Stimulated activated CD4-positive, alpha-beta T cell treated with anti-CD3 and anti-CD28 coated beads, Interleukin-15, amount 100 ng/mL, for 1 hour (primary cell): Measurements from ENCODE around the gene KLRF2.
"Not testable (repeated sequence)": the region's sequence is repeated elsewhere in the genome, so short reads cannot be mapped to it uniquely, and the experiment has no call there.

Source experiments
- DNase-seq, 2 donors: peaks; one replicate each; pipeline ENCODE4 v3.0.0-alpha.2; 2020; ENCODE audit warnings: low read depth in 1 of 2, low spot score in 1 of 2

The KLRF2 gene, protein sequence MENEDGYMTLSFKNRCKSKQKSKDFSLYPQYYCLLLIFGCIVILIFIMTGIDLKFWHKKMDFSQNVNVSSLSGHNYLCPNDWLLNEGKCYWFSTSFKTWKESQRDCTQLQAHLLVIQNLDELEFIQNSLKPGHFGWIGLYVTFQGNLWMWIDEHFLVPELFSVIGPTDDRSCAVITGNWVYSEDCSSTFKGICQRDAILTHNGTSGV

DNA sequence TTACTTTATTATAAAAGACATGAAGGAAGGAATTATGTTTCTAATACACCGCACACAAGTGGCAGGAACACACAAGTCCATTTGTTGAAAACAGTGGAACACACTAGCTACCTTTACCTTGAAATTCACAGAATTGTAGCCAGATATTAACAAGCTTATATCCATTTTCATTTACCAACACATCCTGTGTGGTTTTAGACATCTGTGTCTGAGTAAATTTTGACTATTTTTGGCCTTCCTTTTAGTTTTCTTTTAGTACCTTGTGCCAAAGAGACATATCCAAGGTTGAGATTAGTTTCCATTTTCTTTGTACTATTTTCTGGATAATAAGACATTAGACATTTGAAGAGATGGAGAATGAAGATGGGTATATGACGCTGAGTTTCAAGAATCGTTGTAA lies at the start of gene KLRF2:
Gene KLRF2 (plus strand): TSS at position 244 of the 400 bp plus-strand sequence. CDS start 107 bp downstream, at position 351.
- DNase-seq = no peak

DNA sequence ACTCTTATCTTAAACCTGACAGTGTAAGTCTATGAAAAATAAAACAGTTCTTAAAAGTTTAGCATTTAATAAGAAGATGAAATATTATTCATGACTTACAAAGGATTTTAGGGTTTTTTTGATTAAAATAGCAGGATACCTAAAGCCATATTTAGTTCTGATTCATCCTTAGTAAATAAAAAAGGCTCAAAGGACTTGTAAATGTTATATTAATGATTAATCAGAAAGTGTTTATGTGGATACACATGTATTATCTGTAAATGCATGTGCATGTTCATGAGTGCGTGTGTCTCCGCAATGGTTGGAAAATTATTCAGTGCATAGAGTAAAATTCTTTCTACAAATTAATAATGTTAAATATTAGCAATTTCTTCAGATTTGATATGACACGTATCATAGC lies 49.6 kb upstream of the KLRF2 start:
- DNase-seq = no peak

DNA sequence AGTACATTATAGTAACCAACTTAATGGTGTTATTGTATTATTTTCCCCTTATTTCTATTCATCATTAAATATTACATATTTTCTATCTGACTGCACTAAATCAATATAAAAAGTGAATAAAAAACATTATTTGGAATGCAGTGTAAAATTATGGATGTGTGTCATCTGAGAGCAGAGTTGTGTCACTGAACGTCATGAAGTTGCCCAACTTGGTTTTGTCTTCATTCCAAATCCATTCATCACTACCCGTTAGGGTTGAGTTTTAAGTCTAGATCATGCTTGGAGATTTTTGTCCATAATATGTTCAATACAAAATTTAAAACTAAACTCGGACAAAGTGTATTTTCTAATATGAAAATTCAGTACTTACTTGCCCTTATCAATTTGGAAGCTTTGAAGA lies 37.9 kb upstream of the KLRF2 start:
- no peak for DNase-seq

DNA sequence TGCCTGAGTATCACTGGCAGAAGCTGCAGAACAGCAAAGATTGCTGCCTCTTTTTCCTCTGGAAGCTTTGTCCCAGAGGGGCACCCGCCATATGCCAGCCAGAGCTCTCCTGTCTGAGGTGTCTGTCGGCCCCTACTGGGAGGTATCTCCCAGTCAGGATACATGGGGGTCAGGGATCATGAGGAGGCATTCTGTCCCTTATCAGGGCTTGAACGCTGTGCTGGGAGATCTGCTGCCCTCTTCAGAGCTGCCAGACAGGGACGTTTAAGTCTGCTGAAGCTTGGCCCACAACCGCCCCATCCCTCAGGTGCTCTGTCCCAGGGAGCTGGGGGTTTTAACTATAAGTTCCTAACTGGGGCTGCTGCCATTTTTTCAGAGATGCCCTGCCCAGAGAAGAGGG lies 32.4 kb upstream of the KLRF2 start:
- no peak for DNase-seq

GRCh38 chr12:9851050-9851449 lies 30.2 kb upstream of the KLRF2 start:
- DNase-seq = no peak

- no peak for DNase-seq
These were observed 29.4 kb upstream of the KLRF2 start for GRCh38 chr12:9851927-9852326.

GRCh38 chr12:9856151-9856550 lies 25.1 kb upstream of the KLRF2 start:
- no peak for DNase-seq

DNA sequence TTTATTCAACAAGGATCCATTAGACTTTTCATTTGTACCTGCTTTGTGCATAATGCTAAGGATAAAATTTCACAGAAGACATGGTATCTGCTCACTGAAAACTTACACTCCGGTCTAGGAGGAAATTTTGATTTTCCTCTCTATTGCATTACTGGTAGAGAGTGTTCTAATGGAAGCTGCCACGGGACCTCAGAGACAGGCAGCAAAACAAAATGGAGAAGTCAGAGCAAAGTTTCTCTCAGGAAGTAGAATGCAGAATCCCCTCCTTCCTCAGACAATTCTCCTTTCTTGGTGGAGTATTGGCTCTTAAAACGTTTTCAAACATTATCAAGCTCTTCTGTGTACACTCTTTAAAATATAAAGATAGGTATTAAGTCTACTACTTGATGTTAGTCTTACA lies 24.4 kb upstream of the KLRF2 start:
- DNase-seq = no peak

GRCh38 chr12:9858135-9858534 lies 23.2 kb upstream of the KLRF2 start:
- no peak for DNase-seq

DNA sequence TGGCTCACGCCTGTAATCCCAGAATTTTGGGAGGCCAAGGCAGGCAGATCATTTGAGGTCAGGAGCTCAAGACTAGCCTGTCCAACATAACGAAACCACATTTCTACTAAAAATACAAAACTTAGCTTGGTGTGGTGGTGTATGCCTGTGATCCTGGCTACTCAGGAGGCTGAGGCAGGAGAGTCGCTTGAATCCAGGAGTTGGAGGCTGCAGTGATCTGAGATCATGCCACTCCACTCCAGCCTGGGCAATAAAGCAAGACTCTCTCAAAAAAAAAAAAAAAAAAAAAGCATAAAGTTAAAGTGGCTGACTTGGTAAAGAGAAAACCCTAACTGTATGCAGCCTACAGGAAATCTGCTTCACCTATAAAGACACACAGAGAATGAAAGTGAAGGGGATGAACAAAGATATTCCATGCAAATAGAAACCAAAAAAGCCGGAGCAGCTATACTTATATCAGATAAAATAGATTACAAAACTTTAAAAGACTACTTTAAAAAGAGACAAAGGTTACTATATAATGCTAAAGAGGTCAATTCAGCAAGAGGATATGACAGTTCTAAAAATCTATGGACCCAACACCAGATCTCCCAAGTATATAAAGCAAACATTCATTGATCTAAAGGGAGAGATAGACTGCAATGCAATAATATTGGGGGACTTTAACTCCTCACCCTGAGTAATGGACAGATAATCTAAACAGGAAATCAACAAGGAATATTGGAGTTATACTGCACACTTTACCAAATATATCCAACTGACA lies 16.2 kb upstream of the KLRF2 start:
- no peak for DNase-seq

DNA sequence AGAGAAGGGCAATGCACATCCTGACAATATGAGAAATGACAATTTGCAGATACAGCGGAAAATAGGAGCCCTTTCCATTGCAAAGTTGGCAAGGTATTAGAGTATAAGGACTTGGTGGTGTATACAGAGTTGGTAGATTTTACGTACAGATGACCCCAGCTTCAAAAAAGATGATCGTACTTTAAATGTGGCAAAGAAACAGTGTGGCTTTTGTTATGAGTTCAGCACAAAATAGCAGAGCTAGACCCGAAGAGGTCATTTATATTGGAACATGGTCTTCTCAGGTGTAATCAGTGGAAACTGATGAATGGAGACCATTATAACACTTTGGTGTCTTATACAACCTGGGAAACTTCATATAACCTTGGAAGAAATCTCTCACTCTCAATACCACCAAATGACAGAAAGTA lies 14.4 kb upstream of the KLRF2 start:
- DNase-seq = no peak

- DNase-seq = no peak
These were observed 13.8 kb upstream of the KLRF2 start for GRCh38 chr12:9867531-9867930.

DNA sequence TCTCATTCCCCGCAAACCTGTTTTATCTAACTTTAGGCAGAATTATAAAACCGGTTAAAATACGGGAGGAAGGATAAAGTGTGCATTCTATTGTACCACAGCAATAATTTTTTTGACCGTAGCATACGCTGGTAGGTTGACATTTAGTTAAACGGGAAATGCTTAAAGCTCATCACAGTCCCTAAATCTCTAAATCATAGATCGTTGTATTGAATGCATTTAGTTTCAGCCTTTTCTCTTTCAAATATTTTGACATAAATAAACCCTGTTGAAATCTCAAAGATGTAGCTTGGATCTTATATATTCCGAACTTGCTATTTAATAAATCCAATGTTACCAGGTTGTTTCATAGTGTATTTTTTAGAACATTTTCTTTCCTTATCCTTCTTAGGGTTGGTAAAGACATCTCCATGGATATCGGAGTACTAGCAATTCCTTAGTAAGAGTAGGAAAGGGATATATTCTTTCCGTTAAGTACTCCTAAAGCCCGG lies 12.9 kb upstream of the KLRF2 start:
- DNase-seq = no peak

GRCh38 chr12:9868951-9869306 lies 12.4 kb upstream of the KLRF2 start:
- no peak for DNase-seq

DNA sequence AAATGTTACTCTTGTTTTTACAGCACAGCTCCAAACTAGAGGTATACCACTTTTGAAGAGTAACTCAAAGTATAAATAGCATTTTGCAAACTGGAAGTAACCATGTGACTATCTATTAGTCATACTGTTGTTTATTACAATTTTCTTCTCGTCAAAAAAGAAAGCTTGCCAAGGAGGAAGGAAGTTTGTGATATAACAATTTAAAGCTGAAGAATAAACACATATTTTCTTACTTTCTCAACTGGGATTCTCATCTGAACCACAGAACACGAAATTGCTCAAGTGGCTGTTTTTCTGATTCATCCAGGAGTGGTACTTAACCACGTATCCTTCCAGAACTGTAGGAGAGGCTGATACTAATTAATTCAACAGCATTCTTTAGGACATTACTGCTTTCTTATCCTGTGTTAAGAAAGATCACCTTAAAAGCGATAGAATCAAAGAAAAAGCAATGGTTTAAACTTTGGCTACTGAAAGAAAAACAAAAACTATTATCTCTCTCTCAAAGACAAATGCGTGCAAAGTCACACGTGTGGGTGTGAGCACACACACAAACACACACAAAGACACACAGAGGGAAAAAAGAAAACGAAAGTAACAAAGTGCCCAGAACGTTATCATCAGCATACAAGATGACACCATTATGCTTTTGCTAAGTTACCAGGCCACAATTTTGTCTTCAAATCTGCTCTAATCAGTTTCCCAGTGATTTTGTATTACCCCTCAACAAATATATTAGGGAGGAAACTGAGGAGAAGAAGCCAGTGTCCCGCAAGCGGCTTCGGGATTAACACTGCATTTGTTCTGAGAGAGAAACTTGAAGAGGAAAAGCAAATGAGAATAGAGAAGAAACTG lies 11.8 kb upstream of the KLRF2 start, which contains the start of gene CLEC2B:
Gene CLEC2B (minus strand): TSS at position 48 of the 855 bp plus-strand sequence.
- DNase-seq = no peak

GRCh38 chr12:9870286-9870866 lies 10.9 kb upstream of the KLRF2 start:
- DNase-seq = no peak

DNA sequence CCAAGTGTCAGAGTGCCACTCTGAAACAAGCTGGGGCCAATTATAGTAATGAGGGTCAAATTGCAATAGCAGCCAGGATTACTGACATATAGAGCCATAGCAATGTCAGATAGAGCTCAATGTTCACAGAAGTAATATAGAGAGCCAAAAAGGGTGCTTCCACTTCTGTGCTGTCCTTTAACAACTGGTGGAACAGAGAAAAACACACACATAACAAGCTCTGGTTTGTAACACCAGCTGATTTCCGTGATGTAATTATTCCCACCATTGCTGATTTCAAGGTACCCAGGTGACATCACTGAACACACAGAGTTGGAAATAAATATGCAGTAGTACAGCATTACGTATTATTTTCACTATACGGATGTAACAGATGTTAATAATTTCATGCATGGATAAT lies 9.1 kb upstream of the KLRF2 start:
- DNase-seq = no peak

DNA sequence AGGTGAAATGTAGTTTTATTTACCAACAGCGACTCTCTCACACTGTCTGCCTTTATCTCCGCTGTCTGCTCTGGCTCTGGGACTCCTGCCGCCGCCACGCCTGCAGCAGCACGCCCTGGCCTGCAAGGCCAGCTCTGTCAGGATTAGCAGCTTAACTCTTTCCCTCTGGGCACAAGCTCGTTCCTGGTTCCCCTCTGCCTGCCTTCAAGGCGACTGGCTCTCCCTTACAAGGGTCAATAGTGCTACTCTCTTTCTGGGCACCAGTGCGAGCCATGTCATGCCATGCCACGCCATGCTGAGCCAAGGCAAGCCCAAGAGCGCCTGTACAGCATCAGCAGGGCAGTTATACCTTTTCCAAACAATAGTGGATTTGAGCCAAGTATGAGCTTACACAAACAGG lies 8.5 kb upstream of the KLRF2 start:
- no peak for DNase-seq

- not testable (repeated sequence) for DNase-seq
These were observed 5.2 kb upstream of the KLRF2 start for GRCh38 chr12:9876120-9876519.

GRCh38 chr12:9880532-9881078 lies 684 bp upstream of the KLRF2 start:
- DNase-seq = no peak

- no peak for DNase-seq
These were observed 699 bp downstream of the KLRF2 start for GRCh38 chr12:9881988-9882387.
